HEK293 (cell line): Measurements from ENCODE around the gene LEF1.

Experiments used
- REST ChIP-seq: fragments of 450-650 bp; formaldehyde crosslinking; IDR thresholded peaks from 2 replicates; pipeline ENCODE4 v1.5.1; 2016; ENCODE audit warnings: missing biosample characterization, missing genetic modification characterization
- ZNF140 ChIP-seq: fragments of 450-650 bp; formaldehyde crosslinking; IDR thresholded peaks from 2 replicates; pipeline ENCODE4 v1.5.1; 2016; ENCODE audit warnings: missing biosample characterization, missing genetic modification characterization
- ZNF549 ChIP-seq: fragments of 450-650 bp; IDR thresholded peaks from 2 replicates; pipeline ENCODE4 v1.5.1; 2018; ENCODE audit warnings: missing biosample characterization, missing genetic modification characterization, mild to moderate bottlenecking, inconsistent platforms, moderate library complexity
- ZNF558 ChIP-seq: fragments of 450-650 bp; formaldehyde crosslinking; IDR thresholded peaks from 2 replicates; pipeline ENCODE4 v1.5.1; 2016; ENCODE audit warnings: missing biosample characterization, missing genetic modification characterization
- TF ChIP-seq, protein P1 (sequence below): fragments of 450-650 bp; formaldehyde crosslinking; IDR thresholded peaks from 2 replicates; pipeline ENCODE4 v1.5.1; 2016; ENCODE audit warnings: missing biosample characterization, missing genetic modification characterization
- TF ChIP-seq, protein P2 (sequence below): fragments of 450-650 bp; formaldehyde crosslinking; IDR thresholded peaks from 2 replicates; pipeline ENCODE4 v1.5.1; 2017; ENCODE audit warnings: missing biosample characterization, missing genetic modification characterization

DNA sequence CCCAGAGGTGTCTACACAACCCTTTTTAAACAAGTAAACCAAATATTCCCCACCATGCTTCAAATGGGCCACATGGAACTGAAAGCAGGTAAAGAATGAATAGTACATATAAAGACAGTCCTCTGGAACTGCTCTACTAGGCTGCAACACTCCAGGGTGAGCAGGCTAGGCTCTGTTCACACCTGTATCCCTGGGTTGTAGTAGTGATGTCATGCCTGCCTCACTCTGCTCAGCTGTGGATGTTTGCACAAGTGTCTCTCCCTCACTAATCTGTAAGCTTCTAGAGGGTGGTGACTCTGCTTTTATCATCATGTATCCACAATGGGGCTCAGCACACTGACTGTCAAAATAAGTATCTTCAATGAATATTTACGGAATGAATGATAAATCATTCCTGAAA is 20.4 kb downstream of the LEF1 start:
- TF ChIP-seq, protein P1, sequence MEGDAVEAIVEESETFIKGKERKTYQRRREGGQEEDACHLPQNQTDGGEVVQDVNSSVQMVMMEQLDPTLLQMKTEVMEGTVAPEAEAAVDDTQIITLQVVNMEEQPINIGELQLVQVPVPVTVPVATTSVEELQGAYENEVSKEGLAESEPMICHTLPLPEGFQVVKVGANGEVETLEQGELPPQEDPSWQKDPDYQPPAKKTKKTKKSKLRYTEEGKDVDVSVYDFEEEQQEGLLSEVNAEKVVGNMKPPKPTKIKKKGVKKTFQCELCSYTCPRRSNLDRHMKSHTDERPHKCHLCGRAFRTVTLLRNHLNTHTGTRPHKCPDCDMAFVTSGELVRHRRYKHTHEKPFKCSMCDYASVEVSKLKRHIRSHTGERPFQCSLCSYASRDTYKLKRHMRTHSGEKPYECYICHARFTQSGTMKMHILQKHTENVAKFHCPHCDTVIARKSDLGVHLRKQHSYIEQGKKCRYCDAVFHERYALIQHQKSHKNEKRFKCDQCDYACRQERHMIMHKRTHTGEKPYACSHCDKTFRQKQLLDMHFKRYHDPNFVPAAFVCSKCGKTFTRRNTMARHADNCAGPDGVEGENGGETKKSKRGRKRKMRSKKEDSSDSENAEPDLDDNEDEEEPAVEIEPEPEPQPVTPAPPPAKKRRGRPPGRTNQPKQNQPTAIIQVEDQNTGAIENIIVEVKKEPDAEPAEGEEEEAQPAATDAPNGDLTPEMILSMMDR (tag by site-specific recombination) = no peak
- TF ChIP-seq ZNF558 (tag by site-specific recombination) = no peak
- TF ChIP-seq ZNF140 (tag by site-specific recombination) = no peak
- TF ChIP-seq ZNF549 = no peak
- no peak for TF ChIP-seq REST
- TF ChIP-seq, protein P2, sequence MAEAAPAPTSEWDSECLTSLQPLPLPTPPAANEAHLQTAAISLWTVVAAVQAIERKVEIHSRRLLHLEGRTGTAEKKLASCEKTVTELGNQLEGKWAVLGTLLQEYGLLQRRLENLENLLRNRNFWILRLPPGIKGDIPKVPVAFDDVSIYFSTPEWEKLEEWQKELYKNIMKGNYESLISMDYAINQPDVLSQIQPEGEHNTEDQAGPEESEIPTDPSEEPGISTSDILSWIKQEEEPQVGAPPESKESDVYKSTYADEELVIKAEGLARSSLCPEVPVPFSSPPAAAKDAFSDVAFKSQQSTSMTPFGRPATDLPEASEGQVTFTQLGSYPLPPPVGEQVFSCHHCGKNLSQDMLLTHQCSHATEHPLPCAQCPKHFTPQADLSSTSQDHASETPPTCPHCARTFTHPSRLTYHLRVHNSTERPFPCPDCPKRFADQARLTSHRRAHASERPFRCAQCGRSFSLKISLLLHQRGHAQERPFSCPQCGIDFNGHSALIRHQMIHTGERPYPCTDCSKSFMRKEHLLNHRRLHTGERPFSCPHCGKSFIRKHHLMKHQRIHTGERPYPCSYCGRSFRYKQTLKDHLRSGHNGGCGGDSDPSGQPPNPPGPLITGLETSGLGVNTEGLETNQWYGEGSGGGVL (tag by site-specific recombination) = no peak
